Stimulated activated effector memory CD8-positive, alpha-beta T cell treated with anti-CD3 and anti-CD28 coated beads, Interleukin-12 subunit alpha, Interleukin-12 subunit beta, amount 100 ng/mL, for 72 hours (primary cell): Measurements from ENCODE around the gene GAS2L2.
"Not testable (repeated sequence)": the region's sequence is repeated elsewhere in the genome, so short reads cannot be mapped to it uniquely, and the experiment has no call there.

Experiments used
- ATAC-seq: fragments of 150-1000 bp; cut with Tn5 transposase; 2 replicates; pipeline ENCODE4 v1.10.0; 2021
- DNase-seq, 2 donors: peaks; one replicate each; pipeline ENCODE4 v3.0.0; 2021 to 2022; ENCODE audit warnings: low spot score in 2 of 2
- H3K27ac Mint-ChIP-seq: one replicate; pipeline ENCODE4 v1.8.0; 2022; ENCODE audit warnings: mild to moderate bottlenecking, mixed read lengths
- H3K36me3 Mint-ChIP-seq: one replicate; pipeline ENCODE4 v1.8.0; 2022; ENCODE audit warnings: mild to moderate bottlenecking, mixed read lengths
- H3K4me1 Mint-ChIP-seq: one replicate; pipeline ENCODE4 v1.8.0; 2022; ENCODE audit warnings: mixed read lengths
- H3K4me3 Mint-ChIP-seq: one replicate; pipeline ENCODE4 v1.8.0; 2022; ENCODE audit warnings: mild to moderate bottlenecking, mixed read lengths
- H3K9me3 Mint-ChIP-seq: one replicate; pipeline ENCODE4 v1.8.0; 2022; ENCODE audit warnings: mixed read lengths

The GAS2L2 gene

DNA sequence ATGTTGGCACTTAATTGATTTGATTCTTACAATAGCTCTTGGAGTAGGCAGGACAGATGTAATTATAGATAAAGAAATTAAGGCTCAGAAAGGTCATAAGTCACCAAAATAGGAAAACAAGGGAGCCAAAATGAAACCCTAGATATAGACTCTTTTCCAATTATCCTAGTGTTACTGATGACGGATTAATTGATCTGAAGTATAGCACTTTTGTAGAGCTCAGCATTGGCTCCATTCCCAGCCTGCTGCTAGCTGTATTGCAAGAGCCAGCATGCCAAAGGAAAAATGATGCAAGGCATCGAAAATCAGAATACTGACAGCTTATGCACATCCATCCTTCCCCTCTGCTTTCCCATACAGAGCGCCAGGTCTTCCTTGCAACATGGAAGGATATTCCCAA lies 43.2 kb downstream of the GAS2L2 start:
- Mint-ChIP-seq H3K4me1 (peaks cover 1% of the 10 kb centered on the region), H3K36me3 (peaks cover 20% of the 10 kb centered on the region), H3K27ac (no peak overlapping the region), H3K9me3 (no peaks in the 10 kb centered on the region), H3K4me3 (no peak overlapping the region)
- ATAC-seq (no peak), DNase-seq (no peak)

DNA sequence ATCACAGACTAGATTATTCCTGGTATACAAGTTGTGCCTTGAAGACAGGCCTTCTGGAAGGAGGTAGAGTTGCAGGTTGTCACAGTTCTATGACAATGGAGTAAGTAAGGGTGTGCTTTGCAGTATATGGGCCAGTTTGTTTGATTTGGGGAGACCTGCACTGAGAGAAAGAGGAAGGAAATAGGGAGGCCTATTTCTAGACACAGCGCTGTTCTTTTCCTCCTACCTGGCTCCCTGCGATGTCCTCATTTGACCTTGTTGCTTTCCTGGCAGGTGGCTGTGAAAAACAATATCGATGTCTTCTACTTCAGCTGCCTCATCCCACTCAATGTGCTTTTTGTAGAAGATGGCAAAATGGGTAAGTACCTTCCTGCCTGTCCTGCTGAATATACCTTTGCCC lies 44.1 kb downstream of the GAS2L2 start:
- H3K36me3 Mint-ChIP-seq = peaks cover 20% of the 10 kb centered on the region
- DNase-seq (no peak), ATAC-seq (no peak)
- no peak overlapping the region for H3K27ac Mint-ChIP-seq
- H3K4me3 Mint-ChIP-seq = no peak overlapping the region
- H3K4me1 Mint-ChIP-seq = peaks cover 10% of the 10 kb centered on the region
- H3K9me3 Mint-ChIP-seq = no peaks in the 10 kb centered on the region

DNA sequence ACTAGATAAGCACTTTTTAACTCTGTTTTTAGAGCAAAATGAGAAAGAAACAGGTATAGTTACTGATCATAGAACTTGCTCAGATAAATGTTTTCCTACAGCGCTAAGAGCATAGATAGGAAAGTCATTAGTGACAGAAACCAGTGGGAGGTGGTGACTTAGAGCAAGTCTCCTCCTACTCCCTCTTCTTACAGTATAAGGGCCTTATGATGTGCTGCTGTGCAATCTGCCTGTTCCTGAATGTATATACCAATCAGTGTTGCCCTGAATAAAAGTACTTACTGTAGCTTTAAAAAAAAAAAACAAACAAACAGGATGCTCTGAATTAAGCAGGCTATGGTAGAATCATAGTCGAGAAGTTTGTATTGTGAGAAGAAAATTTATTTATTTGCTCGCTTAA lies 44.9 kb downstream of the GAS2L2 start:
- H3K36me3 Mint-ChIP-seq = peaks cover 20% of the 10 kb centered on the region
- peak; percentile 61 for ATAC-seq
- no peak for DNase-seq
- no peaks in the 10 kb centered on the region for H3K9me3 Mint-ChIP-seq
- H3K27ac Mint-ChIP-seq = no peak overlapping the region
- H3K4me1 Mint-ChIP-seq = peaks cover 11% of the 10 kb centered on the region
- no peak overlapping the region for H3K4me3 Mint-ChIP-seq

DNA sequence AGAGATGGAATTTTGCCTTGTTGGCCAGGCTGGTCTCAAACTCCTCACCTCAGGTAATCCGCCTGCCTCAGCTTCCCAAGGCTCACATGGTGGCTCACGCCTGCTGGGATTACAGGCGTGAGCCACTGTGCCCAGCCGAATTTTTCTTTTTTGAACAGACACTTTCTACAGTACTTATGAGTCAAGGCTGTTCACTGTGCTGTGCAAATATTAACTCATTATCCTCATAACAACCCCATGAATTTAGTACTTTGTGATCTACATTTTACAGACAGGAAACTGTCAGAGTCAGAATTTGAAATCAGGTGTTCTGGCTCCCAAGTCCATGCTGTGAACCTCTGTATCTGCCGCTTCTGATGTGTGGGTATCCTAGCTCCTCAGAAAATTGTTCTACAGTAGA lies 47.3 kb downstream of the GAS2L2 start:
- ATAC-seq (no peak), DNase-seq (no peak)
- Mint-ChIP-seq H3K27ac (no peak overlapping the region), H3K4me3 (no peak overlapping the region), H3K9me3 (peaks cover 8% of the 10 kb centered on the region), H3K4me1 (peaks cover 20% of the 10 kb centered on the region), H3K36me3 (peaks cover 36% of the 10 kb centered on the region)

DNA sequence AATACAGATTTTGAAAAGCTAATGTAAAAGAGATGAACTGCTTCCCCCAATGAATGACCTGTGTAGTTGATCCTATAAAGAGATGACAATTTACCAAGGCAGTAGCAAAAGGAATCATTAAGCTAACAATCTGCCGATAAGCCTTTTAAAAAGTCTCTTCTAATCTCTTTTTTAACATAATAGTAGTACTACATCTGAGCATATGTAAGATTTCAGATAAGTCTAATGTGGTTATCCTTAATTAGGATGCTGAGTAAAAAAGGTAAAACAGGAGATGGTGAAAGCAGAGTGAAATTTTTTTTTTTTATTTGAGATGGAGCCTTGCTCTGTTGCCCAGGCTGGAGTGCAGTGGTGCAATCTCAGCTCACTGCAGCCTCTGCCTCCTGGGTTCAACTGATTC lies 47.8 kb downstream of the GAS2L2 start:
- Mint-ChIP-seq H3K36me3 (peaks cover 38% of the 10 kb centered on the region), H3K9me3 (peaks cover 8% of the 10 kb centered on the region), H3K4me3 (no peak overlapping the region), H3K27ac (no peak overlapping the region), H3K4me1 (peaks cover 20% of the 10 kb centered on the region)
- no peak for ATAC-seq
- DNase-seq = no peak

DNA sequence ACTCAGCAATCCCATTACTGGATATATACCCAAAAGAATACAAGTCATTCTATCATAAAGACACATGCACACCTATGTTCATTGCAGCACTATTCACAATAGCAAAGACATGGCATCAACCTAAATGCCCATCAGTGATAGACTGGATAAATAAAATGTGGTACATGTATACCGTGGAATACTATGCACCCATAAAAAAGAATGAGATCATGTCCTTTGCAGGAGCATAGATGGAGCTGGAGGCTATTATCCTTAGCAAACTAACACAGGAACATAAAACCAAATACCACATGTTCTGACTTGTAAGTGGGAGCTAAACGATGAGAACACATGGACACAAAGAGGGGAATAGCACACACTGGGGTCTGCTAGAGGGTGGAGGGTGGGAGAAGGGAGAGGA lies 49.7 kb downstream of the GAS2L2 start:
- not testable (repeated sequence) for H3K9me3 Mint-ChIP-seq, H3K27ac Mint-ChIP-seq, ATAC-seq, DNase-seq, H3K4me3 Mint-ChIP-seq
- Mint-ChIP-seq H3K36me3 (peaks cover 43% of the 10 kb centered on the region), H3K4me1 (peaks cover 20% of the 10 kb centered on the region)

DNA sequence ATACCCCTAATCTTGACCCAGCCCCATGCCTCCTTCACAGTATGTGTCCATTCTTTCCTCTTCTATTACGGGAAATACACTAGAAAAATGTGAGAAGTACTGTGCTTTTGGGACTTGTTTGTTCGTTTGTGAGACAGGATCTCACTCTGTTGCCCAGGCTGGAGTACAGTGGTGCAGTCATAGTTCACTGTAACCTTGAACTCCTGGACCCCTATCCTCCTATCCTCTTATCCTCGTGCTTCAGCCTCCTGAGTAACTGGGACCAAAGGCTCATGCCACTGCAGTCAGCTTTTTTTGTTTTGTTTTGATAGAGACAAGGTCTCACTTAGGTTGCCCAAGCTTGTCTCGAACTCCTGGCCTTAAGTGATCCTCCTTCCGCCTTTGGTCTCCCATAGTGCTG lies 51.5 kb downstream of the GAS2L2 start:
- Mint-ChIP-seq H3K27ac (no peak overlapping the region), H3K36me3 (peaks cover 50% of the 10 kb centered on the region), H3K9me3 (peaks cover 8% of the 10 kb centered on the region), H3K4me3 (no peak overlapping the region), H3K4me1 (peaks cover 20% of the 10 kb centered on the region)
- ATAC-seq (no peak), DNase-seq (no peak)

DNA sequence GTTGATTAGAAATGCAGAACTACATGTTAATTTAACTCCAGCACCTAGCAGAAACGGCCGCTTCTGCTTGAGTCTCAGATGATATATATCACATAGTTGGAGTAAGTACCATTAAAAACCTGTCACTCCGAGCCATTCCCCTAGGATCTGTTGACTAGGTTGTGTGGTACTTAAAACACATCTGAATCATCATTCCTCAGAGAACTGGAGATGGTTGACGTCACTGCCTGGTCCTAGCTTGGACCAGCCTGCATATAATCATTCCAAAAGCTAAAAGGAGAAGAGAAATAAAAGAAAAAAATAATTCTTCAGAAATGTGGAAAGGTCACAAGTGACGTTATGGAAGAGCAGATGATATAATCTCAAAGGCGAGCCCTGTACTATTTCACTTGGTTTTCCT lies 52.9 kb downstream of the GAS2L2 start:
- Mint-ChIP-seq H3K27ac (no peak overlapping the region), H3K4me3 (no peak overlapping the region), H3K9me3 (peaks cover 8% of the 10 kb centered on the region), H3K36me3 (peaks cover 53% of the 10 kb centered on the region), H3K4me1 (peaks cover 20% of the 10 kb centered on the region)
- DNase-seq = no peak
- no peak for ATAC-seq

DNA sequence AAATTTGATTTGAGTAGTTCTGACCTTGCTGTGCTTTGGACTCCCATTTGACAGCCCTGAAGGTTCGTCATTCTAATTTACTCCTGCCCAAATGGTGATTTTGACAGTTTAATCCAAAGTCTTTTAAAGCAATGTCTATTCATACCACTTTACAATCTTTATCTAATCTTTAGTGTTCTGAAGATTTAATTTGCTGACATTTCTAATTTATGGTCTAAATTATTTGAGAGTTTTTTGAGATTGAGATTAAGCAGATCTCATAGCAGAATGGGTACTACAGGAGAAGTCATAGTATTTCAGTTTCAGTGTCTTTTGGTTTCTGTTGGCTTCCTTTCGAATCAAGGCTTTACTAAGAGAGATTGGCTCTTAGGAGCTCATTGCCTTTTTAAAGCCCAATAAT lies 54.2 kb downstream of the GAS2L2 start:
- H3K36me3 Mint-ChIP-seq = peaks cover 66% of the 10 kb centered on the region
- peaks cover 8% of the 10 kb centered on the region for H3K9me3 Mint-ChIP-seq
- no peak overlapping the region for H3K27ac Mint-ChIP-seq
- ATAC-seq (no peak), DNase-seq (no peak)
- H3K4me1 Mint-ChIP-seq = peaks cover 9% of the 10 kb centered on the region
- no peak overlapping the region for H3K4me3 Mint-ChIP-seq

DNA sequence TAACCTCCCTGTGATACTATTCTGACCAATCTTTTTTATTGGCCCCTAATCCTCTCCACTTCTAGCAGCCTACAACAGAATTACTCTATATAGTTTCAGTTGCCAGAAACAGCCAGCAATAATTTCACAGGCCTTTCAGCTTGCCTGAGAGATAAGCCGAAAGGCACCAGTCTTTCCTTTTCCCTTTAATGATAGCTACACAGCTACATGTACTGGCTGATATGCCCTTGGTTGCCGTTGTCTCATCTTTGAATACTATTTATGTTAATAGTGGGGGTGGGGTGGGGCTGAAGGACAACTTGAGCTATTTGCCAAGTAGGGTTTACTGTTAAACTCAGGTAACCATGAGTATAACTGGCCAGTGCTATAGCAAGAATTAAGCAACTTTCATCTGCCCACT lies 57.4 kb downstream of the GAS2L2 start:
- Mint-ChIP-seq H3K36me3 (peaks cover 77% of the 10 kb centered on the region), H3K9me3 (no peaks in the 10 kb centered on the region), H3K4me1 (no peaks in the 10 kb centered on the region), H3K4me3 (no peak overlapping the region), H3K27ac (no peak overlapping the region)
- DNase-seq = no peak
- no peak for ATAC-seq

DNA sequence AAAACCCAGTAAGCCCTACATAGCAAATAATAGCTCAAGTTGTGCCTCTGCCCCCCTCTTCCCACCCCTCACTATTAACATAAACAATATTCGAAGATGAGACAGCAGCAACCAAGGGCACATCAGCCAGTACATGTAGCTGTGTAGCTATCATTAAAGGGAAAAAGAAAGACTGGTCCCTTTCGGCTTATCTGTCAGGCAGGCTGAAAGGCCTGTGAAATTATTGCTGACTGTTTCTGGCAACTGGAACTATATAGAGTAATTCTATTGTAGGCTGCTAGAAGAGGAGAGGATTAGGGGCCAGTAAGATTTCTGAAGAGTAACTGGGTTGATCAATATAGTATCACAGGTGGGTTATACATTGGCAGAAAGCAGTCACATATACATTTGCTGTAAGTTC lies 58.1 kb downstream of the GAS2L2 start:
- no peak for ATAC-seq
- Mint-ChIP-seq H3K4me1 (no peaks in the 10 kb centered on the region), H3K4me3 (no peak overlapping the region), H3K27ac (no peak overlapping the region), H3K36me3 (peaks cover 79% of the 10 kb centered on the region), H3K9me3 (no peaks in the 10 kb centered on the region)
- no peak for DNase-seq
